H9 (cell line): ENCODE results near the gene MESD. TPM values are rescaled to one million over a fixed set of nuclear protein-coding genes. Genes with fewer than 3 reads are reported as not detected.

Source experiments
- DNase-seq: peaks from one replicate; pipeline ENCODE4 v3.0.0-alpha.2; 2017
- H2AFZ ChIP-seq: one replicate; pipeline ENCODE4 v1.6.1; 2013; ENCODE audit warnings: mild to moderate bottlenecking, low read length, control low read depth, moderate library complexity
- H2AK5ac ChIP-seq: 2 replicates; pipeline ENCODE4 v1.6.1; 2013; ENCODE audit warnings: low read length, control low read depth, mixed read lengths; ENCODE audit not compliant: insufficient read length
- H2BK120ac ChIP-seq: one replicate; pipeline ENCODE4 v1.6.1; 2013; ENCODE audit warnings: low read depth, mild to moderate bottlenecking, low read length, control low read depth, inconsistent platforms; ENCODE audit not compliant: poor library complexity, severe bottlenecking
- H2BK12ac ChIP-seq: 2 replicates; pipeline ENCODE4 v1.6.1; 2013; ENCODE audit warnings: low read length, control low read depth, mixed read lengths, low read depth; ENCODE audit not compliant: insufficient read length
- H2BK15ac ChIP-seq: 2 replicates; pipeline ENCODE4 v1.6.1; 2013; ENCODE audit warnings: low read depth, low read length, control low read depth
- H2BK20ac ChIP-seq: one replicate; pipeline ENCODE4 v1.6.1; 2013; ENCODE audit warnings: low read depth, mild to moderate bottlenecking, low read length, control low read depth, inconsistent platforms; ENCODE audit not compliant: poor library complexity, severe bottlenecking
- H2BK5ac ChIP-seq: 2 replicates; pipeline ENCODE4 v1.6.1; 2013; ENCODE audit warnings: low read length, control low read depth, mixed read lengths; ENCODE audit not compliant: insufficient read length
- H3K14ac ChIP-seq: 2 replicates; pipeline ENCODE4 v1.6.1; 2013; ENCODE audit warnings: low read length, control low read depth; ENCODE audit not compliant: insufficient read depth
- H3K18ac ChIP-seq: 2 replicates; pipeline ENCODE4 v1.6.1; 2013; ENCODE audit warnings: low read depth, mild to moderate bottlenecking, mixed read lengths, low read length, control low read depth; ENCODE audit not compliant: insufficient read length
- H3K23ac ChIP-seq: 2 replicates; pipeline ENCODE4 v1.6.1; 2013; ENCODE audit warnings: low read length, control low read depth, mixed read lengths, low read depth; ENCODE audit not compliant: insufficient read length
- H3K23me2 ChIP-seq: 2 replicates; pipeline ENCODE4 v1.6.1; 2013; ENCODE audit warnings: low read depth, mild to moderate bottlenecking, mixed read lengths, low read length, control low read depth; ENCODE audit not compliant: insufficient read length, poor library complexity, severe bottlenecking
- H3K27ac ChIP-seq: 2 replicates; pipeline ENCODE4 v1.5.1; 2013; ENCODE audit warnings: low read length, control low read depth, mixed read lengths, low read depth; ENCODE audit not compliant: insufficient read length
- H3K27me3 ChIP-seq: 2 replicates; pipeline ENCODE4 v1.6.1; 2013; ENCODE audit warnings: low read length, control low read depth, inconsistent platforms; ENCODE audit not compliant: insufficient read depth
- H3K4ac ChIP-seq: 2 replicates; pipeline ENCODE4 v1.6.1; 2013; ENCODE audit warnings: low read depth, mild to moderate bottlenecking, control low read depth, inconsistent platforms, low read length, moderate library complexity
- H3K4me1 ChIP-seq: 2 replicates; pipeline ENCODE4 v1.6.1; 2013; ENCODE audit warnings: low read length, control low read depth, inconsistent platforms; ENCODE audit not compliant: insufficient read depth
- H3K4me2 ChIP-seq: 2 replicates; pipeline ENCODE4 v1.6.1; 2013; ENCODE audit warnings: low read length, control low read depth, mixed read lengths; ENCODE audit not compliant: insufficient read length, insufficient read depth
- H3K56ac ChIP-seq: 2 replicates; pipeline ENCODE4 v1.6.1; 2013; ENCODE audit warnings: low read depth, mild to moderate bottlenecking, mixed read lengths, low read length, control low read depth; ENCODE audit not compliant: insufficient read length
- H3K79me1 ChIP-seq: 2 replicates; pipeline ENCODE4 v1.6.1; 2013; ENCODE audit warnings: low read depth, mild to moderate bottlenecking, moderate library complexity, low read length, control low read depth, inconsistent platforms; ENCODE audit not compliant: insufficient read depth, poor library complexity, severe bottlenecking
- H3K79me2 ChIP-seq: 2 replicates; pipeline ENCODE4 v1.6.1; 2013; ENCODE audit warnings: low read length, control low read depth, inconsistent platforms; ENCODE audit not compliant: insufficient read depth
- H3K9ac ChIP-seq: 2 replicates; pipeline ENCODE4 v1.6.1; 2013; ENCODE audit warnings: low read length, control low read depth, mixed read lengths; ENCODE audit not compliant: insufficient read length; ENCODE audit errors: extremely low read depth
- H3K9me3 ChIP-seq: one replicate; pipeline ENCODE4 v1.6.1; 2013; ENCODE audit warnings: low read depth, low read length, inconsistent platforms; ENCODE audit not compliant: control insufficient read depth
- H3T11ph ChIP-seq: one replicate; pipeline ENCODE4 v1.6.1; 2013; ENCODE audit warnings: mild to moderate bottlenecking, low read length, control low read depth, inconsistent platforms
- H4K20me1 ChIP-seq: one replicate; pipeline ENCODE4 v1.6.1; 2013; ENCODE audit not compliant: control insufficient read depth, insufficient read length, insufficient read depth
- H4K5ac ChIP-seq: 2 replicates; pipeline ENCODE4 v1.6.1; 2013; ENCODE audit warnings: low read depth, mild to moderate bottlenecking, mixed read lengths, low read length, control low read depth; ENCODE audit not compliant: insufficient read length
- H4K8ac ChIP-seq: replicated peaks from 2 replicates; pipeline ENCODE4 v1.6.1; 2013; ENCODE audit warnings: low read length, control low read depth, mixed read lengths, low read depth; ENCODE audit not compliant: insufficient read length
- H4K91ac ChIP-seq: 2 replicates; pipeline ENCODE4 v1.6.1; 2013; ENCODE audit warnings: low read depth, mild to moderate bottlenecking, moderate library complexity, mixed read lengths, low read length, control low read depth; ENCODE audit not compliant: insufficient read length
- H3K27ac Mint-ChIP-seq, 3 experiments: 2 replicates in 2 of 3; 3 replicates in 1 of 3; pipeline ENCODE4 v1.8.0; 2020 to 2021; ENCODE audit warnings: mixed read lengths in 3 of 3, mild to moderate bottlenecking in 1 of 3, moderate library complexity in 1 of 3
- H3K27me3 Mint-ChIP-seq: 2 replicates; pipeline ENCODE4 v1.8.0; 2021; ENCODE audit warnings: low read depth, mild to moderate bottlenecking, moderate library complexity, mixed read lengths
- H3K36me3 Mint-ChIP-seq, 3 experiments: 2 replicates in 2 of 3; 3 replicates in 1 of 3; pipeline ENCODE4 v1.8.0; 2020 to 2021; ENCODE audit warnings: low read depth in 3 of 3, mixed read lengths in 3 of 3; ENCODE audit not compliant: insufficient read depth in 1 of 3
- H3K4me1 Mint-ChIP-seq, 2 experiments: 2 replicates each; pipeline ENCODE4 v1.8.0; 2020; ENCODE audit warnings: mixed read lengths in 2 of 2
- H3K4me3 Mint-ChIP-seq, 2 experiments: 2 replicates in 1 of 2; 3 replicates in 1 of 2; pipeline ENCODE4 v1.8.0; 2020 to 2021; ENCODE audit warnings: mild to moderate bottlenecking in 2 of 2, mixed read lengths in 2 of 2, moderate library complexity in 1 of 2
- H3K9me3 Mint-ChIP-seq, 2 experiments: 2 replicates in 1 of 2; 3 replicates in 1 of 2; pipeline ENCODE4 v1.8.0; 2020; ENCODE audit warnings: mild to moderate bottlenecking in 2 of 2, mixed read lengths in 2 of 2, moderate library complexity in 1 of 2
- CTCF ChIP-seq: fragments of 200-600 bp; sonication (generic); conservative IDR thresholded peaks from 3 replicates; pipeline ENCODE4 v1.8.0; 2021; ENCODE audit warnings: antibody characterized with exemption, mild to moderate bottlenecking
- WGBS: extraction: QIAGEN DNeasy Blood & Tissue Kit; methylation state at CpG from one replicate; pipeline ENCODE4 v1.1.7; 2013; ENCODE audit warnings: missing lambda C conversion rate, low lambda C conversion rate, mixed read lengths; ENCODE audit not compliant: insufficient read length; ENCODE audit errors: extremely low coverage; 5-methylcytosine and 5-hydroxymethylcytosine counted together
- total RNA-seq: library from RNA; stranded (reverse); gene quantifications from 2 replicates; pipeline ENCODE4 v1.2.1, GENCODE V29; 2021

MESD gene
- total RNA-seq, 1 experiment from 2014 or later = 29.1 TPM

GRCh38 chr15:81029414-81030300 lies 40.0 kb upstream of the MESD start:
- peaks cover 3% of the 10 kb centered on the region; the same call in 1 of the 2 replicates for H3K27me3 Mint-ChIP-seq
- no peaks in the 10 kb centered on the region for H3K27me3 ChIP-seq
- no peak overlapping the region for H2BK12ac ChIP-seq
- no peak overlapping the region for H3K56ac ChIP-seq
- no peak for TF ChIP-seq CTCF
- H3K4me3 Mint-ChIP-seq = no peak overlapping the region
- no peaks in the 10 kb centered on the region for H4K20me1 ChIP-seq
- H3K14ac ChIP-seq = no peak overlapping the region
- no peak overlapping the region for H4K5ac ChIP-seq
- no peak overlapping the region for H3K23ac ChIP-seq
- H2AK5ac ChIP-seq = no peak overlapping the region
- no peak overlapping the region for H2BK20ac ChIP-seq
- no peaks in the 10 kb centered on the region for H3K79me2 ChIP-seq
- H2AFZ ChIP-seq = no peak overlapping the region
- no peaks in the 10 kb centered on the region for H3K4me1 ChIP-seq
- no peak overlapping the region for H3T11ph ChIP-seq
- no peaks in the 10 kb centered on the region for H3K23me2 ChIP-seq
- H3K9me3 Mint-ChIP-seq = peaks cover 6 to 14% of the 10 kb centered on the region in 2 experiments
- no peak overlapping the region for H3K27ac ChIP-seq
- H3K4ac ChIP-seq = no peak overlapping the region
- H3K79me1 ChIP-seq = no peaks in the 10 kb centered on the region
- peaks cover 7 to 9% of the 10 kb centered on the region in 2 experiments for H3K4me1 Mint-ChIP-seq
- no peak overlapping the region for H2BK5ac ChIP-seq
- H2BK120ac ChIP-seq = no peak overlapping the region
- no peak overlapping the region; a peak in 1 of 7 replicates for H3K27ac Mint-ChIP-seq
- peaks cover 0 to 13% (median 7%) of the 10 kb centered on the region in 3 experiments; a peak in 5 of 7 replicates for H3K36me3 Mint-ChIP-seq
- no peak overlapping the region for H3K4me2 ChIP-seq
- H2BK15ac ChIP-seq = no peak overlapping the region
- H3K9me3 ChIP-seq = no peaks in the 10 kb centered on the region
- no peak overlapping the region for H4K8ac ChIP-seq
- no peak overlapping the region for H4K91ac ChIP-seq
- no peak overlapping the region for H3K9ac ChIP-seq
- DNase-seq = no peak
- no CpG with 5 or more reads among the region's 3 CpGs for WGBS
- no peak overlapping the region for H3K18ac ChIP-seq
